ENCODE results near the gene FOXP1. TPM values are rescaled to one million over a fixed set of nuclear protein-coding genes. Genes with fewer than 3 reads are reported as not detected.

Gene FOXP1
- total and polyA plus RNA-seq, 2 donors from 2014 or later, result 6.7 to 87.2 TPM

GRCh38 chr3:71253169-71253568, 330.4 kb downstream of the FOXP1 start:
- Histone ChIP-seq H3K4me3 (ENCODE audit: low read length in 3 of 3) (no peak overlapping the region), H3K4me1 (ENCODE audit: control insufficient read depth in 2 of 3, insufficient read depth in 2 of 3, low read depth in 1 of 3, low read length in 3 of 3) (peaks cover 0 to 6% (median 5%) of the 10 kb centered on the region in 3 donors), H3K36me3 (ENCODE audit: control insufficient read depth in 2 of 3, insufficient read depth in 3 of 3, low read length in 3 of 3) (no peaks in the 10 kb centered on the region), H3K9ac (ENCODE audit: low read length in 3 of 3) (no peak overlapping the region), H3K9me3 (ENCODE audit: control insufficient read depth in 2 of 3, insufficient read depth in 1 of 3, low read length in 3 of 3) (no peaks in the 10 kb centered on the region), H3K27ac (ENCODE audit: low read depth in 2 of 2, low read length in 2 of 2) (no peak overlapping the region), H3K27me3 (ENCODE audit: control insufficient read depth, insufficient read depth, low read length) (no peaks in the 10 kb centered on the region)
- no peak for TF ChIP-seq CTCF (IDR thresholded peaks at IDR 0.05; ENCODE audit: borderline replicate concordance, extremely low read depth, insufficient read depth)
- FAIRE-seq (no peak), DNase-seq (no peak)
- intact Hi-C loops (cut with DNase I), result no loop called here

- intact Hi-C loops (cut with DNase I), result no loop called here
- H3K27ac ChIP-seq (ENCODE audit: low read depth in 2 of 2, low read length in 2 of 2), result no peak overlapping the region
- DNase-seq, result no peak
- no peak for FAIRE-seq
- TF ChIP-seq CTCF (IDR thresholded peaks at IDR 0.05; ENCODE audit: borderline replicate concordance, extremely low read depth, insufficient read depth), result no peak
- no peak overlapping the region for H3K9ac ChIP-seq (ENCODE audit: low read length in 3 of 3)
- H3K4me3 ChIP-seq (ENCODE audit: low read length in 3 of 3), result no peak overlapping the region
- no peaks in the 10 kb centered on the region for H3K9me3 ChIP-seq (ENCODE audit: control insufficient read depth in 2 of 3, insufficient read depth in 1 of 3, low read length in 3 of 3)
- H3K27me3 ChIP-seq (ENCODE audit: control insufficient read depth, insufficient read depth, low read length), result no peaks in the 10 kb centered on the region
- H3K36me3 ChIP-seq (ENCODE audit: control insufficient read depth in 2 of 3, insufficient read depth in 3 of 3, low read length in 3 of 3), result no peaks in the 10 kb centered on the region
- H3K4me1 ChIP-seq (ENCODE audit: control insufficient read depth in 2 of 3, insufficient read depth in 2 of 3, low read depth in 1 of 3, low read length in 3 of 3), result peaks cover 0 to 6% (median 5%) of the 10 kb centered on the region in 3 donors
Observed at GRCh38 chr3:71252466-71252865, 331.1 kb downstream of the FOXP1 start.

- Histone ChIP-seq H3K9ac (ENCODE audit: low read length in 3 of 3) (no peak overlapping the region), H3K9me3 (ENCODE audit: control insufficient read depth in 2 of 3, insufficient read depth in 1 of 3, low read length in 3 of 3) (no peaks in the 10 kb centered on the region), H3K36me3 (ENCODE audit: control insufficient read depth in 2 of 3, insufficient read depth in 3 of 3, low read length in 3 of 3) (no peaks in the 10 kb centered on the region), H3K27me3 (ENCODE audit: control insufficient read depth, insufficient read depth, low read length) (no peaks in the 10 kb centered on the region), H3K4me1 (ENCODE audit: control insufficient read depth in 2 of 3, insufficient read depth in 2 of 3, low read depth in 1 of 3, low read length in 3 of 3) (peaks cover 0 to 6% (median 5%) of the 10 kb centered on the region in 3 donors), H3K4me3 (ENCODE audit: low read length in 3 of 3) (no peak overlapping the region), H3K27ac (ENCODE audit: low read depth in 2 of 2, low read length in 2 of 2) (no peak overlapping the region)
- intact Hi-C loops (cut with DNase I), result no loop called here
- DNase-seq (no peak), FAIRE-seq (no peak)
- TF ChIP-seq CTCF (IDR thresholded peaks at IDR 0.05; ENCODE audit: borderline replicate concordance, extremely low read depth, insufficient read depth), result no peak
Observed at GRCh38 chr3:71251156-71251775, 332.3 kb downstream of the FOXP1 start.

- no peaks in the 10 kb centered on the region for H3K36me3 ChIP-seq (ENCODE audit: control insufficient read depth in 2 of 3, insufficient read depth in 3 of 3, low read length in 3 of 3)
- no peak for FAIRE-seq
- no peaks in the 10 kb centered on the region for H3K27me3 ChIP-seq (ENCODE audit: control insufficient read depth, insufficient read depth, low read length)
- DNase-seq, result no peak
- no peaks in the 10 kb centered on the region for H3K9me3 ChIP-seq (ENCODE audit: control insufficient read depth in 2 of 3, insufficient read depth in 1 of 3, low read length in 3 of 3)
- no peak overlapping the region for H3K9ac ChIP-seq (ENCODE audit: low read length in 3 of 3)
- H3K27ac ChIP-seq (ENCODE audit: low read depth in 2 of 2, low read length in 2 of 2), result no peak overlapping the region
- TF ChIP-seq CTCF (IDR thresholded peaks at IDR 0.05; ENCODE audit: borderline replicate concordance, extremely low read depth, insufficient read depth), result no peak
- H3K4me3 ChIP-seq (ENCODE audit: low read length in 3 of 3), result no peak overlapping the region
- intact Hi-C loops (cut with DNase I), result no loop called here
- H3K4me1 ChIP-seq (ENCODE audit: control insufficient read depth in 2 of 3, insufficient read depth in 2 of 3, low read depth in 1 of 3, low read length in 3 of 3), result peaks cover 0 to 8% (median 8%) of the 10 kb centered on the region in 3 donors
Observed at GRCh38 chr3:71250026-71250425, 333.5 kb downstream of the FOXP1 start.
